Hematopoietic multipotent progenitor cell treated with erythropoietin and hydrocortisone succinate and interleukin-3 and kit ligand, for 6 days (in vitro differentiated cells): ENCODE results near the gene MMP23B.
"Not testable (repeated sequence)": the region's sequence is repeated elsewhere in the genome, so short reads cannot be mapped to it uniquely, and the experiment has no call there.

Source experiments
- DNase-seq: peaks from one replicate; pipeline ENCODE4 v3.0.0-alpha.2; 2015

The MMP23B gene

DNA sequence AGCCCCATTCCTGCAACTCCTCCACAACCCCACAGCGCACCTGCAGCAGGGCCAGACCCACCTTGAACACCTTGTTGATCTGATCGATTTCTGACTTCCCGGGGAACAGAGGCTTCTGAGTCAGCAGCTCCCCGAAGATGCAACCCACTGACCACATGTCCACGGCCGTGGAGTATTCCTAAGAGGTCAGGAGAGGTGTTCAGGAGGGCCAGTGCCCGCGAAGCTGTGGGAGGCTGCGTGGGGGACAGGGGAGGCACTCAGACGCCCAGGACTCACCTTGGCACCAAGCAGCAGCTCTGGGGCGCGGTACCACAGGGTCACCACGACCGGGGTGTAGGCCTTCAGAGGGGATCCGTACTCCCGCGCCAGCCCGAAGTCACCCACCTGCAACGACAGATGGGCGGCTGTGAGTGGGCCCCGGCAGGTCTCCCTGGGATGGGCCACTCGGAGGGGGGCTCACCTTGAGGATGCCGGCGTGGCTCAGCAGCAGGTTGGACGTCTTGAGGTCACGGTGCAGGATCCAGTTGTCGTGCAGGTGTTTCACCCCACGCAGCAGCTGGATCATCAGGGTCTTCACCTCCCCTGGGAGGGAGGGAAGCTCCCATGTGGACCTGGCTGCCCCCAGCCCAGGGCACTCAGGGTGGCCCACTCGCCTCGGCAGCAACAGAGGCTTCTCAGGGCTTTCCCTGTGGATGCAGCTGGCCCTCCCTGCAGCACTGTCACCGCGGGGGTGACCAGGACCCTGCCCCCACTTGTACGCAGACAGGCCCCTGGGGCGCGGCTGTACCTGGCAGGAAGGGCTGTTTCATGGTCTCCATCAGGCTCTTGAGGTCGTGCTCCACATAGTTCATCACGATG lies 4.9 kb downstream of the MMP23B start:
- DNase-seq = not testable (repeated sequence)

DNA sequence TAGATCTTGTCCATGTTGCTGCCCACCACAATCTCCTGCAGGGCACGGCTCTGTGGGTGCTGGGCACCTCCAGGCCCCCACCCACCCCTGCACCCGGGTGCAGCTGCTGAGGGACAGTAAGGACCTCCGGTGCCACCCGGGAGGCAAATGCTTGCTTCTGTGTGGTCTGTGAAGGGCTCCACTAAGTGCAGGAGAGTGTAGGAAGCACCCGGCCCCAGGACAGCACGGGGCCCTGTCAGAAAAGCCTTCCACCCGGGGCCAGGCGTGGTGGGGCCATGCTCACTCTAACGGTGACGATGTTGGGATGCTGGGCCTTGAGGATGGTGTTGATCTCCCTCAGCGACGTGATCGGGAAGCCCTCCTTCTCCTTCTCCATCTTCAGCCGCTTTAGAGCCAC lies 5.5 kb downstream of the MMP23B start:
- DNase-seq = not testable (repeated sequence)

DNA sequence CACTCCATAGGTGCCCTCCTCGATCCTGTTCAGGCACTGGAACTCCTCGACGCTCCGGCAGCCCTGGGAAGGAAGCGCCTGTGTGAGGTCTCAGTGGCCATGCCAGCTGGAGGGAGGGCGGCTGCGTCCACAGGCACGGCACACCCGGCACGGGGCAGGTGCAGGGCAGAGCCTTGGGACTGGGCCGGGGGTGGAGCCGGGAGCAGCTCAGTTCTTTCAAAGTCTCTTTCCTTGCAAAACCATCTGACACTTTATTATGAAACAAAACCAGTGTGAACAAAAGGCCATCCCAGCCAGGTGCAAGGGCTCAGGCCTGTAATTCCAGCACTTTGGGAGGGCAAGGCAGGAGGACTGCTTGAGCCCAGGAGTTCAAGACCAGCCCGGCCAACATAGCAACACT lies 6.6 kb downstream of the MMP23B start:
- DNase-seq = not testable (repeated sequence)

DNA sequence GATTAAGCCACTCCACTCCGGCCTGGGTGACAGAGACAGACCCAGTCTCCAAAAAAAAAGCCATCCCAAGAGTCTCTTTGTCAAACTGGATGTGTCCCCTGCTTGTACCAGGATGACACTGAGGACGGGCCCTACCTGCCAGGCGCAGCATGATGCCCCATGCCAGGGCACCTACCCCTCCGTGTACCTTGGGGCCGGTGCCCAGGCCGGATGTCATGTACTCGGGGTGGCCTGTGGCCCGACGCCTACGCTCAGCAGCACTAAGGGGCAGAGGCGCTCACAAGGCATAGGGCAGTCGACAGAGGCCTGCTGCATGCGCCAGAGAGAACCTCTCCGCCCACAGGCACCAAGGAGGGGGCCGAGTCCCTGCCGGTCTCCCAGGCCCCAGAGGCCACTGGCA lies 7.4 kb downstream of the MMP23B start:
- DNase-seq = not testable (repeated sequence)

DNA sequence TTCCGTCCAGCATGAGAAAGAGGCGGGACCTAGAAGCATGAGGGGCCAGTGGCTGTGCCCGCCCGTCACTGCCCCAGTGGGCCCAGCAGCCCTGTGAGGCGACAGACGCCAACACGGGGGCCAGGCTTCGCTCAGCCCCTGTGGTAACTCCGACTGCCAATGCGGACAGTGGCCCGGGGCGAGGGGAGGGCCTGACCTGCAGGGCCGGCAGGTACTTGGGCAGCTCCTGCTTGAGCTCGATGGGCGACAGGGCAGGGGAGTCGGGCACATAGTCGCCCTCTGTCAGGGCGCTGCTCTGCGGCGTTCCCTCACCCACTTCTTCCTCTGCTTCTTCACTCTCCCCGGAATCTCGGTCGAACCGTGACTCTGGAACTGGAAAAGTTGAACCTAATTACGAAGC lies 8.1 kb downstream of the MMP23B start:
- not testable (repeated sequence) for DNase-seq

DNA sequence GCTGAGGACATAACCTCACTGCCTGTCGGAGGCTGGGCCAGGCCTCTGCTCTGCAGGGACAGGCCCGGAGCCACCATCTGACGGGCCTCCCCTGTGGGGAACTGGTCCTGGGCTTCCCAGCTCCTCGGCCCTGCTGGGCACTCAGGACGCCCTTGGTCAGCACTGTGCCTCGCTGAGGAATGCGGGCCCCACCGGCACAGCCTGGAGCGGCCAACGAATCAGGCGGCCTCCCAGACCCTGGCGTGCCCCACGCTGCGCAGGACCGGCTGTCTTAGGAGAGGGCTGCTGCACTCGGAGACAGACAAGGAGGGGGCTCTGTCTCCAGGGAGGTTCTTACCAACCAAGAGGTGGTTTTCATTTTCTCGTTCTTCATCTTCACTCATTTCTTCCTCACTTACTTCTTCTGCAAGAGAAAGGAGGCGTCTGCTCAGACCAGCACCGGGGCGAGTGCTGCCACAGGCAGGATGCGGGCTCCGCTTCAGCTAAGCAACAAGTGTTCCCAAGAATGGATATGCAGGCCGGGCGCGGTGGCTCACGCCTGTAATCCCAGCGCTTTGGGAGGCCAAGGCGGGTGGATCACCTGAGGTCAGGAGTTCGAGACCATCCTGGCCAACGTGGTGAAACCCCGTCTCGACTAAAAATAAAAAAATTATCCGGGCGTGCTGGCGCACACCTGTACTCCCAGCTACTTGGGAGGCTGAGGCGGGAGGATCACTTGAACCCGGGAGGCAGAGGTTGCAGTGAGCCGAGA lies 8.9 kb downstream of the MMP23B start:
- DNase-seq = not testable (repeated sequence)

DNA sequence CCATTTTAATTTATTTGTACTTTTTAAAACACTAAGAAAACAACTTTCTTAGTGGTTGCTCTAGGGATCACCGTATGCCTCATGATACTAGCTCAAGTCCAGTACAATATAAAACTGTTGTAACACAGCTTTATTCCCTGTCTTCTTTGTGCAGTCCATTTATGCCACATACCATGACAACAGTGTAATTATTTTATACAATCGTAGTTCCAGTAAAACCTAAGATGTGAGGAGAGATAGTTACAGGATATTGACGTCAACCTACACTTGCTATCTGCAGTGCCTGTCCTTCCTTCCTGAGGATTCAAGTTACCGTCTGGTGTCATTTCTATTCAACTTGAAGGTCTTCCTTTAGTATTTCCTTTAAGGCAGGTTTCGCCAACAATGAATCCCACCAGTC lies 14.4 kb downstream of the MMP23B start:
- DNase-seq = not testable (repeated sequence)

DNA sequence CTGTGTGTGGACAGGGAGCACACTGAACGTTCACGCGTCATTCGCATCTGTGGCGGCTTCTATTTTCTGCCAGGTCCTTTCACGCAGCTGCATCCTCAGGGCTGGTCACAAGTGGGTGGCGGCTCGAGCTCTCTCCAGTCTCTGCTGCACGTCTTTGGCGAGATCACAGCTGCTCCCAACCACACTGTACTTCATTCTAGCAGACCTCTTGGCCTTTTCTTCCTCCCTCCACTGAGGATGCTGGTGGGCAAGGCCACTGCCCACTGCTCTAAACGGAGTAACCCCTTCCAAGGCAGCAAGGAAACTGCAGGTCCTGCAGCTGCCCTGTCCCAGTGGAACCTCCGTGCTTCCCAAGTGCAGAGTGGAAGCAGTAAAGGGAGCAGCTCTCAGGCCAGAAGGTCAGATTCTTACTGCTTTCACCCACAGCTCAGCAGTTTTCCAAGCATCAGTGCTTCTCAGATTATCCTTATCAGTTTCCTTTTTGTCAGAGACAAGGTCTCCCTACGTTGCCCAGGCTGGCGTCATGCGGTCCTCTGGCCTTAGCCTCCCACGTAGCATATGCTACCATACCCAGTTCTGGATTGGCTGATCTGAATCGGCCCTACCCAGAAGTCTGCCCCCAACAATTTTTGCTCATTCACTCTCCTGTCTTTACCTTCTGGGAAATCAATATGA lies 15.7 kb downstream of the MMP23B start:
- DNase-seq = peak; percentile 86

DNA sequence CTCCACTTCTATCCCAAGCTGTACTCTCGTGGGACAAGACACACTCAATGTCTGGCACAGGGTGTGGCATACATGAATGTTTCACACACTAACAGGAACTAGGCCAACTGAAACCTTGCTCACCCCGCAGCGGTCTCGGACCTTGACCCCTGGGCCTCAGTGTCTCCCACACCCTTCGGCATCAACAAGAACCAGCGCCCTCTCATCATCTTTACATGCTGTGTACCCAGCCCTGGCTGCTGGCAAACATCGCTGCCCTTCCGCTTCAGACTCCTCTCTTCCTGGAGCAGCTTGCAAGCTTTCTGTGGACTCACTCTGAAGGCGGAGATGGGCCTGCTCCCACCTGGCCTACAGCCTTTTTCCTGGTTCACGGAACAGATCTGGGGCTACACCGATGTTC lies 16.3 kb downstream of the MMP23B start:
- DNase-seq = not testable (repeated sequence)

DNA sequence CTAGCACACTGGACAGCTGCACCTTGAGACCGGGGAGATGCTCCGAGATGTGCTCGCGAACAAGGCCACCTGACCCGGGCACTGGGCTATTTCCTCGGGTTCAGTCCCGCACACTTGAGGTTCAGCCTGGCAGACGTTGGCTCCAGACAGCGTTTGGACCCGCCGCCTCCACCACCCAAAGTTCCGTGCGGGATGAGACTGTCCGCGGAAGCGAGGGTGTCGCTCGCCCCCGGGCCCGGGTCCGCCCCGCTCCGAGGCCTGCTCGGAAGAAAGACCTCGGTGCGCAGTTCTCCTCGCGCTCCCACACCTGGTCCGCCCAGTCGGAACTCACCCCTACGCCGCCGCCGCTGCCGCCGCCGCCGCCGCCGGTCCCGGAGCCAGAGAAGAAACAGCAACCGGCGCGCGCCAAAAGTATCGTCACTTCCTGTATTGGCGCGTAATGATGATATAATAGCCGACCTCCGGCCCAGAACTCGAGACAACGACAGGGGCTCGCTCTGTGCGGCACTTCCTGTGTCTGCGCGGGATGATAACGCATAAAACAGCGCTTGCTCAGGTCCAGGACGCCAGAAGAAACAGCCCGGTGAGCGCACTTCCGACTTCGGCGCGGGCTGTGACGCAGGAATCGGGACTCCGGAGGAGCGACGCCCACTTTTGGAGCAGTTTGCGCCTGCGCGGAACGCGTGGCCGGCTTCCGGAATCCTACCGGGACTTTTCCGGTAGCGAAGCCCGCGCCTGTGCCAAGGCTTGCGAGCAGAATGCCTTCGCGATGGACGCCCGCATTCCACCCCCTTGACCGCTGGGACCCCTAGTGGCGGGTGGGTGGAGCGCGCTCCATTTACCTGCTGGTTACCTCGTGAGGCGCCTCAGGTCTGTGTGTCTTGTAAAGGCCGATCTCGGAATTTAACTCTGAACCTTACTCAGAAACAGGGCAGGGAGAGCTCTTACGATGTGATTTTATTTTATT lies 26.9 kb downstream of the MMP23B start, which contains the start of gene CDK11B:
TSS of gene CDK11B (minus strand) at position 422 of the 967 bp plus-strand sequence. CDS start 1,519 bp downstream, outside the sequence.
- DNase-seq = peak; percentile 95

DNA sequence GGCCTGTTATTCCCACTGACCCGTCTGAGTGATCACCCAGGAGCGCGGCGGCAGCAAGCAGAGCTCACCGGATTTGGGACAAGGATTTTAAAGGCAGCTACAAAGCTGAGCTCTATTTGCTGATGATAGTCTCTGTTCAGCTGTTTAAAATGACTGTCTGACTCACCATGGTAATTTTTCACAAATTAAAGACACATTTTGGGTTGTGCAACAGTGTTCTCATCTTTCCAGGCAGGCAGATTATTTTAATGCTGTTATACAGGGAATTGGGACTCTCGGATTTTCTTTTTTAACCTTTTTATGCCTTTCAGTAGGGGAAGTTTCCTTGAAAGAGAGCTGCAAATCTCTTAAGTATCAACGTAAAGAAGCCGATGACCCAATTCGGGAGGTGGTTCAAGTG lies 30.4 kb downstream of the MMP23B start:
- DNase-seq = not testable (repeated sequence)

DNA sequence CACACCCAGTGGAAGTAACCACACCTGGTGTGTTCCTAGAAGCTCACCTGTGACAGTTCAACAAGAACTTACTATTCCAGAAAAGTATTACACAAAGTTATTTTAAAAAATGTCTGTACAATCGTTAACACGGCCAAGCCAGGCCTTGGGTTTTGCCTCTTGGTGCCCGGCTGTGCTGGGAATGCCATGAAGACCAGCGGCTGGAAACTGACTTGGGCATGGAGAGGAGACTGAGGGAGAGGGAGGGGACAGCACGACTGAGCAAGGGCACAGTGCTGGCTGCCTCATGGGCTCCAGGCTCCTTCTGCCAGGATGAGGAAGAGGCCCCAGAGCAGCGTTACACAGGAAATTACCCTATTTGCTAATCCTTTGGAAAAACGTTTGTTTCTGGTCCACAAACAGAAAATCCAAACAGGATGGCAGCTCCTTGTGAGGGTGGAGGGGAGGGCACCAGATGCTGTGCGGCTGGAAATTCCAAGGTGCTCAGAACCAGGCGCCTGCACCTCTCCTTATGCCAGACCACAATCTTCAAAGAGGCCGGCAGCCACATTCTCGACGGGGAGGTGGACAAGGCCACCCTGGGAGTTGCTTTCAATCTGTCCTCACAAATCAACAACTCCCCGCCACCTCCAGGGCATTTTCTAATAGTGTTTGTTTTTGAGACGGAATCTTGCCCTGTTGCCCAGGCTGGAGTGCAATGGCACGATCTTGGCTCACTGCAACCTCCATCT lies 31.0 kb downstream of the MMP23B start:
- DNase-seq = not testable (repeated sequence)

DNA sequence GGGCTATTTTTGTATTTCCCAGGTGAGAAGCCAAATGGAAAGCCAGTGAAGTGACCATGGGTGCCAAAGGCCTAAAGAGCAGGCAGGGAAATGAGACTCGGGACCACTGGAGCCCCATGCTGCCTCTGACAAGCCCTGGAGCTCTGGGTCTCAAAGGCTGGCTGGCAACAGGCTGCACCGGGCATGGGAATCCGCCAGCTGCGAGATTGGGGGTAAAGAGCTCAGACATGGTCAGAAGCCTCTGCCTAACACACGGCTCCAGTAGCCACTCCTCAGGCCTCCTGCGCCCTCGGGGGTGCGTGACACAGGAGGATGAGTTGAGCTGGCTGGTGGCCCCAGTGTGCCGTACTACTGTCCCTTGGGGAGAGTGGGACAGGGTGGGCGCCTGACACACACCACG lies 32.3 kb downstream of the MMP23B start:
- not testable (repeated sequence) for DNase-seq

DNA sequence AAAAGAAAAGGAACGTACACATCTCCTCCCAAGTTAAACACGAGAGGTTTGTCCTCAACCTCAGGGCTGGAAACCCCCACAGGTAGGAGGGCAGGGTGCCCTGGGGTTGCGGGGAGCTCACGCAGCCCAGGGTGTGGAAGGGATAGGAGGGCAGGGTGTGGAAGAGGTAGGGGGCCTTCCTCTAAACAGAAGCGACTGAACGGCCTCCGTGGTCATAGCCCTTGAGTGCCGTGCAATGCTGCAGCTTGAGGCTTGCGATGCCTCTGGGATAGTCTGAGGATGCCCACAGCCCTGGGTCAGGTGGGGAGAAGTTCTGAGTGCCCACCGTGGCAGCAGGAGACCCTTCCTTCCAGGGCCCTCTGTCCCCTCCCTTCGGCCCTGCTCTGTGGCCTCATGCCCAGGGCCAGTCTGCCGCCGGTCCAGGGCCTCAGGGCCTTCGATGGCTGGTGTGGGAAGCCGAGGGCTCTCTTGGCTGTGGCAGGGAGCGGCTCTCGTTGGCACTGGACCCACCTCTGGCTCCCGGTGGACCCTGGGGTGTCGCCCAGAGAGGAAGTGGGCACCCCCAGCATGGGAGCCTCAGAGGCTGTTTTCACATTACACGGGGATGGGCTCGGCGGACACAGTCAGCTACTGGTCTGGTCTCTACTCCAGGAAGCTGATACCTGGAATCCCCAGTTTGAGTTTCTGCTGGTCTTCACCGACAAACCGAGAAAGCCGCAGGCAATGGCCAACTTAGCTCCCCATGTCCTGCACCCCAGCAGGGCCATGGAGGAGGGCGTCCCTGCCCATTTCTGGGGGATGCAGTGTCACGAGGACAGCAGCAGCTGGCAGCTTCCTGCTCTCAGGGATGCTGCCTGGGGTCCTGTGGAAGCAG lies 33.2 kb downstream of the MMP23B start:
- no peak for DNase-seq

DNA sequence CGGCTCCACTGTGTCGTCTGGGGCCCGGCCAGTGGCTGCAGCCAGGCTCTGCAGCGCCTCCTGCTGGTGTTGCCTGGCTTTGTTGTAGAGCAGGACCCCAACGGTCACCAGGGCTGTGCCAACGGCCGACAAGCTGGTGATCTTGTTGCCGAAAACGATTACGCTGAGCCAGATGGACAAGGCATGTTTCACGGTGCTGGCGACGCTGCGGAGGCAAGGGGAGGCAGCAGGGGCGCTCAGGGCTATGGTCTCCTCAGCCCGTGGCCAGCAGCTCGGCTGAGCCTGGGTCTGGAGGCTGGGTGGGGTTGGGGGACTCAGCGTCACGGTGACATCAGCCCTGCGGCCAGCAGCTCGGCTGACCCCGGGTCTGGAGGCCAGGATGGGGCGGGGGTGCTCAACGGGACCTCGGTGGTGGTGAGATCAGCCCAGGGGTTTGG lies 33.9 kb downstream of the MMP23B start:
- peak; percentile 29 for DNase-seq

DNA sequence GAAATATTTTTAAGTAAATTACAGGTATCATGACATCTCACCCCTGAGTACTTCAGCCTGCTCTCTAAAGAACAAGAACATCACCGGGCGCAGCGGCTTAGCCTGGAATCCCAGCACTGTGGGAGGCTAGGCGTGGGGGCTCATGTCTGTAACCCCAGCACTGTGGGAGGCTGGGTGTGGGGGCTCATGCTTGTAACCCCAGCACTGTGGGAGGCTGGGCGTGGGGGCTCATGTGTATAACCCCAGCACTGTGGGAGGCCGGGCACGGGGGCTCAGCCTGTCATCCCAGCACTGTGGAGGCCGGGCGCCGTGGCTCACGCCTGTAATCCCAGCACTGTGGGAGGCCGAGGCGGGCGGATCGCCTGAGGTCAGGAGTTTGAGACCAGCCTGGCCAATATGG lies 34.6 kb downstream of the MMP23B start:
- no peak for DNase-seq

DNA sequence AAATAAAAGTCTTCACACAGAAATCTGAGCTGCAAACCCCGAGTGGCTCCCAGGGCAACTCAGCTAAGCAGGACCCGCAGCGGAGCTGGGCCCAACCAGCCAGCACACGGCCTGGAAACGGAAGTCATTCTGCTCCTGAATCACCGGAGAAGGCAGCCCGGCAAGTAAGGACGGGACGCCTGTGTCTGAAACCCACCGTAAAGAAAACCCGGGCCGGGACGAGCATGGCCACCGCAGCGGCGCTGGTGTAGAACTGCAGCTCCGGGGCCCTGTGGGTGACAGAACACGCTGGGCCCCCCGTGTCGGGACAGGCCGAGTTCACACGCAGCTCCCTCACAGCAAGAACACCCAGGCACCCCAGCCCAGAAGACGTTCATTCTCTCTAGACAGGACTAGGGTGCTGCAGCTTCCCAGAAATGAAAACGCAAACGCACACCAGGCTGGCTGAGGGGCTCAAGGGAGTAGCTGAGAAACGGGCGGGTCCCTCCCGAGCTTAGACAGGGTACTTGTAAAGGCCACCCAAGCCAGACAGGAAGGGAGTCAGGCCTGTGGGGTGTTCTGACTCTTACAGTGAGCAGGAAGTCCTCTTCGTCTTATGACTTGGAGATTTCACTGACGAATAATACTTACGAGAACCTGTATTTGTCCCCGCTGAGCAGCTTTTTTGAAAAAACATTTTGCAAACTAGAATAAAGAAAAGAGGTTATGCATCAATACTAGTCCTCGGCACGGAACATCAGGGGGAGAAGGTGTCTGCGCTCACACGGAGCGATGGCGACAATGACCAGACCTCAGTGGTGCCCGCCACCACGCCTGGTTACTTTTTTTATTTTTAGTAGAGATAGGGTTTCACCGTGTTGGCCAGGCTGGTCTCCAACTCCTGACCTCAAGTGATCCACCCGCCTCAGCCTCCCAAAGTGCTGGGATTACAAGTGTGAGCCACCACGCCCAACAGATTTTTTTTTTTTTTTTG lies 37.8 kb downstream of the MMP23B start:
- no peak for DNase-seq

DNA sequence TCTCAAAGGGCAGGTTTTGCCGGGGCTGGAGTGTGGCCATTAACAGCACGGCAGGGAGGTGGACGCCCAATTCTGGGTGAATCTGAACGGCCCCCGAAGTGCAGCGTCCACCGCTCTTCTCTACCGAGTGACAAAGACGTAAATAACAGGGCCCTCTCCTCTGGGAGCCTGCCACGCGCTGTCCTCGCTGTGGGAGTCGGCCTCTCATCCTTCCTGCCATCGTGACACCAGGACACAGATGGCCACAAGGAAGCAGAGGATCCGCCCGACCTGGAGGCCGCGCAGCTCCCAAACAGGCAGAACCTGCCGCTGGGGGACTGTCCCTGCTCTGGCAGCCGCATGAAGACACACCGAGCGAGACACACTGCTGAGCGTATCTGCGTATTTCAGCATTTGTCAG lies 38.9 kb downstream of the MMP23B start:
- no peak for DNase-seq
